ENCODE measurements around the gene PNPLA3.

The PNPLA3 gene

DNA sequence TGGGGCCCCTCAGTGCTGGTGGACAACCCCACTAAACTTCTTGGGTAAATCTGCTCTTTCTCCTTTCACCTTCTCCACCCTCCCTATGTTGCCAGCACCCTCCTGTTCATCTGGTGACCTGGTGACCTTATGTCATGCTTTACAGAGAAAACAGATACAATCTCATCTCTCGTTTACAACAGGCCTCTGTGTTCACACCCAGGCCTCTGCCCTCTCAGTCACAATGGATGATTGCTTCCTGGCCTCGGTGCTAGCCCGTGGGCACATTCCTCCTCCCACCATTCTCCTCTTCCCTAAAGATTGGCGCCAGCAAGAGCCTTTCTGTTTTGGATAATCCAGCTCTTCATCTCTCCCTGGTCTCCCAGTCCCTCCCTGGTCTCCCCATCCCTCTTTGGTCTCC is 12.3 kb upstream of the PNPLA3 start:
- DNase-seq (ENCODE audit: low read depth) = no peak
- TF ChIP-seq, protein P1, sequence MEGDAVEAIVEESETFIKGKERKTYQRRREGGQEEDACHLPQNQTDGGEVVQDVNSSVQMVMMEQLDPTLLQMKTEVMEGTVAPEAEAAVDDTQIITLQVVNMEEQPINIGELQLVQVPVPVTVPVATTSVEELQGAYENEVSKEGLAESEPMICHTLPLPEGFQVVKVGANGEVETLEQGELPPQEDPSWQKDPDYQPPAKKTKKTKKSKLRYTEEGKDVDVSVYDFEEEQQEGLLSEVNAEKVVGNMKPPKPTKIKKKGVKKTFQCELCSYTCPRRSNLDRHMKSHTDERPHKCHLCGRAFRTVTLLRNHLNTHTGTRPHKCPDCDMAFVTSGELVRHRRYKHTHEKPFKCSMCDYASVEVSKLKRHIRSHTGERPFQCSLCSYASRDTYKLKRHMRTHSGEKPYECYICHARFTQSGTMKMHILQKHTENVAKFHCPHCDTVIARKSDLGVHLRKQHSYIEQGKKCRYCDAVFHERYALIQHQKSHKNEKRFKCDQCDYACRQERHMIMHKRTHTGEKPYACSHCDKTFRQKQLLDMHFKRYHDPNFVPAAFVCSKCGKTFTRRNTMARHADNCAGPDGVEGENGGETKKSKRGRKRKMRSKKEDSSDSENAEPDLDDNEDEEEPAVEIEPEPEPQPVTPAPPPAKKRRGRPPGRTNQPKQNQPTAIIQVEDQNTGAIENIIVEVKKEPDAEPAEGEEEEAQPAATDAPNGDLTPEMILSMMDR (IDR thresholded peaks at IDR 0.05; ENCODE audit: low read length, missing control alignments) = no peak
- no peak overlapping the region for H3K4me3 ChIP-seq (replicated peaks; ENCODE audit: low read depth, low read length)

DNA sequence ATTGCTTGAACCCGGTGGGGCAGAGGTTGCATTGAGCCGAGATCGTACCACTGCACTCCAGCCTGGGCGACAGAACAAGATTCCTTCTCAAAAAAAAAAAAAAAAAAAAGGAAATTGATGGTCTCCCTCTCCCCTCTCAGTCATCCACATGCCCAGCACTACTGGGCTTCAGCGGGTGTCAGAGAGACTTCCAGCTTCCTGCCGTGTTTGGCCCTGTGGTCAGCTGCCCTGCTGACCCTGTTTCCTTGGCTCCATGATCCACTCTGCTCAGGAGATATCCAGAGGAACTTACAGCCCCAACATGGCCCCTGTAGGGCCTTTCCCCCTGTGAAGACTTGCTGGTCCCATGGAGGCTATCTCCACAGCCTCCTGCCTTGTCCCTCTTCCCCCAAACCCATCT is 6.1 kb upstream of the PNPLA3 start:
- TF ChIP-seq, protein P1 (IDR thresholded peaks at IDR 0.05; ENCODE audit: low read length, missing control alignments) = no peak
- no peak for DNase-seq (ENCODE audit: low read depth)
- no peak overlapping the region for H3K4me3 ChIP-seq (replicated peaks; ENCODE audit: low read depth, low read length)

DNA sequence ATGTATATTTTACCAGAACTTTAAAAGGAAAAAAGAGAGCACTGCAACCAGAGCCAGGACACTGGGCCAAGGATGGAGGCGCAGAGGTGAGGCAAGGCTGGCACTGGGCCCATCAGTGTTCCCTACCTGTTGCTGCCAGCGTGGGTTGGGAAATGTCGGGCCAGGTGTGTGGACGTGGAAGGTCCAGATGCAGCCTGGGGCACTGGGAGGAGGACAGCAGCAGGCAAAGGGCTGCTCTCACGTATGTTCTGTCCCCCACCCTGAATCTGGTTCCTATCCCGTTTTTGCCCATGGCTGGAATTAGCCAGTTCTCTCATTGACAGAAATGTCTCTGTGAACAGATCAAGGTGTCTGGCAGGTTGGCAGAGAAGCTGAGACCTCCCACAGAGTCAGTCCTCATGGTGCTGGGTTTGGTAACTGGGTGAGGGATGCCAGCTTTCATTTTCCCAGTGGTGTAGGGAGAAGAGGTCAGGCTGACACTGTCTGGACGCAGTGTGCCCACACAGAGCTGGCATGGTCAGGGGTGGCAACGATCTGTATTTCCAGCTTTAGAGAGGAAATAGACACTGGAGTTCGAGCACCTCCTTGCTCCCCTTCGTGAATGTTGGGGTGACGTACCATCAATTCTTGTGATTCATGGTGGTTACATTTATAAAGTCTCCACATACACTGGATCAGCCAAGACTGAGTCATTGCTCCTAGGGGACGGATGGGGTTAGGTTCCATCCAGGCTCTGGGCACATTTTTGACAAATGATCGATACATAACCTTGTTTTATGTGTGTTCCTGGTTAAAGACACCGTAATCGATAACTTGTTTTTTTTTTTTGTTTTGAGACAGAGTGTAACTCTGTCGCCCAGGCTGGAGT is 4.3 kb upstream of the PNPLA3 start:
- TF ChIP-seq, protein P1 (IDR thresholded peaks at IDR 0.05; ENCODE audit: low read length, missing control alignments) = no peak
- DNase-seq (ENCODE audit: low read depth) = no peak
- H3K4me3 ChIP-seq (replicated peaks; ENCODE audit: low read depth, low read length) = no peak overlapping the region

DNA sequence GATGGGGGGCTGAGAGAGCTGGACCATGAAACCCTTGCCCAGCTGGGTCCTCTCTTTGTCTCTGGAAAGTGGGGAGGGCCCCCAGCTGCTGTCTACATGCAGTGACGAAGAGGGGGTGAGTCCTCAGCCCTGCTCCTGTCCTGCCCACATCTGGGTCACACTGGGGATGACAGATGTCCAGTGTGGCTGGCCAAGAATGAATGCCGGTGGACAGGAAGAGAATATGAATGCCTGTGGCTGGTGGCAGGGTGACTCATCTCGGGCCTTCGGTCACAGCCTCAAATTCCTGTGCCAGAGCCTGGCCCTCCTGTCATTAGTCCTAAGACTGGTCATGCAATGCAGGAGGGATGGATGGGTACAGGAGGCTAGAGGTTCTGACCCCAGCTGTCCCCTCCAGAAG is 2.2 kb upstream of the PNPLA3 start:
- H3K4me3 ChIP-seq (replicated peaks; ENCODE audit: low read depth, low read length) = no peak overlapping the region
- TF ChIP-seq, protein P1 (IDR thresholded peaks at IDR 0.05; ENCODE audit: low read length, missing control alignments) = no peak
- DNase-seq (ENCODE audit: low read depth) = peak; percentile 52

DNA sequence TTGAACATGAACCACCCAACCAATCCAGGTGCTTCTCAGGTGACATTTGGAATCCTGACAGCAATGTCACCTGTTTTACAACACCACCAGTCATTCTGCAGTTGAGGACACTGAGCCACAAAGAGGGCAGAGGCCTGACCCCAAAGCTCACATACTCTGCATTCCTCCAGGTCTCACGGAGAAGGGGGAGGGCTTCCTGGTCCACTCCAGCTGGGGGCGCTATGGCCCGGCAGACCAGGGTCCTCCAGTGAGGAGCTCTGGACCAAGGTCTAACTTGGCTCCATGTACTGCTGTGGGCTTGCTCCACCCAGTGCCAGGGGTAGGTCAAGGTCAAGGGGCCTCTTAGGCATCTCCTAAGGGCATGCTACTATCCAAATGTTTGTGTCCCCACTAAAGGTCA is 1.5 kb upstream of the PNPLA3 start:
- DNase-seq (ENCODE audit: low read depth) = no peak

DNA sequence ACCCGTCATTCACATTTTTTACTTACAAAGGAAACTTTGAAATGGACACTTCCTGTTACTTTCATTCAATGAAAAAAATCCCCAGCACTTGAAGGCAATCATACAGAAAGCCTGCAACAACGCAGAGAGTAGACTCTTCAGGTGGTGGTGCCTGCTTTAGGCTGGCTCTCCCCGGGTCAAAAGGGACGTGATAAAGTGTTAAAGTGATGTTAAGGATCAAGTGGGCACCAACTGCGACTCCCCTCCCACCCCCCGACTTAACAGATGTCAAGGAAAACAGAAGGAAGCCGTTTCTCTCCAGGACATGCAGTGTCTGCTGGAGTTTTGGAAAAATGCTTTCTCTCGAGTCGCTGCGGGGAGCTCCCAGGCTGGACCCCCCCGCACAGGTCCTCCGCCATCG is 414 bp upstream of the PNPLA3 start:
- no peak for DNase-seq (ENCODE audit: low read depth)
- H3K4me3 ChIP-seq (replicated peaks; ENCODE audit: low read depth, low read length) = peak overlapping the region; percentile 74
- TF ChIP-seq, protein P1 (IDR thresholded peaks at IDR 0.05; ENCODE audit: low read length, missing control alignments) = no peak

More for the DNA sequence above, 1.5 kb upstream of the PNPLA3 start:
- no peak overlapping the region for H3K4me3 ChIP-seq (replicated peaks; ENCODE audit: low read depth, low read length)
- TF ChIP-seq, protein P1 (IDR thresholded peaks at IDR 0.05; ENCODE audit: low read length, missing control alignments) = peak; percentile 7

DNA sequence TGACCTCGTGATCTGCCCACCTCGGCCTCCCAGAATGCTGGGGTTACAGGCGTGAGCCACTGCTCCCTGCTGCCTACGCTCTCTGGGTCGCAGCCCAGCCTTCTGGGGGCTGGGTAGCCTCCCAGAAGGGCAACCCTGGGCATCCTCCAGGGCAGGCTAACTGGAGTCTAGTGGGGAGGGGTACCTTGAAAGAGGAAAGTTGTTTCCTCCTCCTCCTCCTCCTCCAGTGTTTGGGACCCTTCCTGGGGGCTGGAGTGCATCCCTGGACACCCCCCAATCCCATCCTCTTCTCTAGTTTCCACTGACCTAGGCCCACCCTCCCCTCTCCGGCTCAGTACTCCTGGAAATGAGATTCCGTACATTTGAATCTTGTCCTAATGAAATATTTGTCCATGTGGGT is 1.3 kb downstream of the PNPLA3 start:
- TF ChIP-seq, protein P1 (IDR thresholded peaks at IDR 0.05; ENCODE audit: low read length, missing control alignments) = no peak
- H3K4me3 ChIP-seq (replicated peaks; ENCODE audit: low read depth, low read length) = peak overlapping the region; percentile 74
- DNase-seq (ENCODE audit: low read depth) = no peak
